Esophagus squamous epithelium (tissue), 4 donors: ENCODE data around the gene GCNT1.

Experiments used
- POLR2A ChIP-seq, 4 donors: fragments of 450-650 bp; IDR thresholded peaks; one replicate each; pipeline ENCODE4 v1.6.1; 2017; ENCODE audit warnings: antibody characterized with exemption in 4 of 4, mild to moderate bottlenecking in 4 of 4, moderate library complexity in 3 of 4
- TF ChIP-seq, protein P1 (sequence below), 6 experiments: fragments of 450-650 bp in 4 of 6; fragments of 200-600 bp in 2 of 6; sonication (generic) in 2 of 6; IDR thresholded peaks; one replicate each; pipeline ENCODE4 v1.5.1; 2016 to 2019; ENCODE audit warnings: antibody characterized with exemption in 6 of 6, mild to moderate bottlenecking in 4 of 6, moderate library complexity in 4 of 6

GRCh38 chr9:76459694-76460635 is 983 bp downstream of the GCNT1 start:
- TF ChIP-seq, protein P1, sequence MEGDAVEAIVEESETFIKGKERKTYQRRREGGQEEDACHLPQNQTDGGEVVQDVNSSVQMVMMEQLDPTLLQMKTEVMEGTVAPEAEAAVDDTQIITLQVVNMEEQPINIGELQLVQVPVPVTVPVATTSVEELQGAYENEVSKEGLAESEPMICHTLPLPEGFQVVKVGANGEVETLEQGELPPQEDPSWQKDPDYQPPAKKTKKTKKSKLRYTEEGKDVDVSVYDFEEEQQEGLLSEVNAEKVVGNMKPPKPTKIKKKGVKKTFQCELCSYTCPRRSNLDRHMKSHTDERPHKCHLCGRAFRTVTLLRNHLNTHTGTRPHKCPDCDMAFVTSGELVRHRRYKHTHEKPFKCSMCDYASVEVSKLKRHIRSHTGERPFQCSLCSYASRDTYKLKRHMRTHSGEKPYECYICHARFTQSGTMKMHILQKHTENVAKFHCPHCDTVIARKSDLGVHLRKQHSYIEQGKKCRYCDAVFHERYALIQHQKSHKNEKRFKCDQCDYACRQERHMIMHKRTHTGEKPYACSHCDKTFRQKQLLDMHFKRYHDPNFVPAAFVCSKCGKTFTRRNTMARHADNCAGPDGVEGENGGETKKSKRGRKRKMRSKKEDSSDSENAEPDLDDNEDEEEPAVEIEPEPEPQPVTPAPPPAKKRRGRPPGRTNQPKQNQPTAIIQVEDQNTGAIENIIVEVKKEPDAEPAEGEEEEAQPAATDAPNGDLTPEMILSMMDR (IDR thresholded peaks at IDR 0.05) = peak in 3 of 6 experiments; percentile 16 to 23 (median 18)
- no peak for TF ChIP-seq POLR2A (IDR thresholded peaks at IDR 0.05)
